Stomach (tissue), 9 donors: ENCODE results near the gene NRP2. TPM values are rescaled to one million over a fixed set of nuclear protein-coding genes. Genes with fewer than 3 reads are reported as not detected.

Experiments
- DNase-seq, 2 donors: peaks; one replicate each; pipeline versions ENCODE4 v3.0.0 to v3.0.0-alpha.2; 2013 to 2019
- H3K27ac ChIP-seq, 5 donors: fragments of 200-600 bp in 4 of 5; sonication (generic) in 4 of 5; one replicate each; pipeline ENCODE4 v1.5.1; 2013 to 2019; ENCODE audit warnings: mild to moderate bottlenecking in 1 of 5, moderate library complexity in 1 of 5
- H3K27me3 ChIP-seq, 3 donors: fragments of 200-600 bp; sonication (generic); one replicate each; pipeline ENCODE4 v1.5.1; 2017 to 2019; ENCODE audit warnings: mixed run types in 1 of 3
- H3K36me3 ChIP-seq, 4 donors: fragments of 200-600 bp; sonication (generic); 1 replicate in 3 of 4; 2 replicates in 1 of 4; pipeline ENCODE4 v1.5.1; 2016 to 2019
- H3K4me1 ChIP-seq, 4 donors: fragments of 200-600 bp; sonication (generic); one replicate each; pipeline ENCODE4 v1.5.1; 2016 to 2019
- H3K4me3 ChIP-seq, 4 donors: fragments of 200-600 bp; sonication (generic) in 3 of 4; one replicate each; pipeline ENCODE4 v1.5.1; 2016 to 2019; ENCODE audit warnings: mild to moderate bottlenecking in 1 of 4
- H3K9me3 ChIP-seq, 4 donors: fragments of 200-600 bp; sonication (generic); one replicate each; pipeline ENCODE4 v1.5.1; 2016 to 2019
- CTCF ChIP-seq, 7 experiments: fragments of 450-650 bp in 4 of 7; fragments of 200-600 bp in 3 of 7; sonication (generic) in 3 of 7; IDR thresholded peaks; one replicate each; pipeline ENCODE4 v1.5.1; 2016 to 2019; ENCODE audit warnings: antibody characterized with exemption in 7 of 7, control low read depth in 2 of 7, mild to moderate bottlenecking in 1 of 7
- EP300 ChIP-seq: sonication (generic); formaldehyde crosslinking; IDR thresholded peaks from one replicate; pipeline ENCODE4 v1.6.1; 2017; ENCODE audit warnings: antibody characterized with exemption
- POLR2A ChIP-seq, 4 donors: fragments of 450-650 bp; IDR thresholded peaks; one replicate each; pipeline ENCODE4 v1.6.1; 2016; ENCODE audit warnings: antibody characterized with exemption in 4 of 4, control low read depth in 2 of 4, mild to moderate bottlenecking in 1 of 4, moderate library complexity in 1 of 4
- POLR2AphosphoS5 ChIP-seq, 3 donors: sonication (generic); formaldehyde crosslinking; IDR thresholded peaks; one replicate each; pipeline ENCODE4 v1.6.1; 2016; ENCODE audit warnings: antibody characterized with exemption in 3 of 3
- WGBS, 5 donors: extraction: QIAGEN DNeasy Blood & Tissue Kit in 3 of 5; methylation state at CpG; one replicate each; pipeline versions ENCODE4 v1.1.5 to v1.1.7; 2013 to 2018; 5-methylcytosine and 5-hydroxymethylcytosine counted together
- intact Hi-C: fragments of 100-400 bp; cut with DNase I; formaldehyde crosslinking; loops from one replicate; pipeline ENCODE4 v1.15.1; 2023; ENCODE audit warnings: low total_unique reads
- polyA plus RNA-seq, 3 donors: library from polyadenylated mRNA; stranded (reverse); fragments of 200-250 nt; gene quantifications; one replicate each; pipeline ENCODE4 v1.2.3, GENCODE V29; 2013
- total RNA-seq, 5 donors: library from RNA; depleted of rRNA; stranded (reverse); fragments of >200 nt; gene quantifications; one replicate each; pipeline versions ENCODE4 v1.1.0 to v1.2.3, GENCODE V29; 2014 to 2016
- donor health status: healthy with polysubstance abuse.
- donor health status: Bipolar disorder and iron deficiency.
- donor health status: healthy.

The NRP2 gene
- total and polyA plus RNA-seq, 8 donors = 0.92 to 166 (median 31.6) TPM

- DNase-seq = no peak
- intact Hi-C loops = no loop called here
- Histone ChIP-seq H3K36me3 (peaks cover 0 to 35% (median 33%) of the 10 kb centered on the region in 4 donors), H3K9me3 (peaks cover 0 to 14% (median 8%) of the 10 kb centered on the region in 4 donors), H3K4me3 (no peak overlapping the region), H3K4me1 (peaks cover 16 to 48% (median 22%) of the 10 kb centered on the region in 4 donors), H3K27ac (peak overlapping the region in 3 of 5 donors; percentile 24 to 83 (median 25)), H3K27me3 (no peaks in the 10 kb centered on the region)
- TF ChIP-seq EP300 = no peak
- TF ChIP-seq POLR2A (IDR thresholded peaks at IDR 0.05) = no peak
- no peak for TF ChIP-seq CTCF (IDR thresholded peaks at IDR 0.05)
- no peak for TF ChIP-seq POLR2AphosphoS5 (IDR thresholded peaks at IDR 0.05)
- WGBS, 5 donors = 81 to 94% (median 84%) methylated on average over 5 of the region's 5 CpGs
These were observed 114.6 kb downstream of the NRP2 start for GRCh38 chr2:205796805-205797313.

- Histone ChIP-seq H3K4me1 (peaks cover 20 to 48% (median 26%) of the 10 kb centered on the region in 4 donors), H3K36me3 (peaks cover 0 to 35% (median 32%) of the 10 kb centered on the region in 4 donors), H3K9me3 (peaks cover 0 to 14% (median 8%) of the 10 kb centered on the region in 4 donors), H3K27me3 (no peaks in the 10 kb centered on the region), H3K27ac (peak overlapping the region in 3 of 5 donors; percentile 65 to 83 (median 74)), H3K4me3 (no peak overlapping the region)
- intact Hi-C loops = no loop called here
- TF ChIP-seq POLR2A (IDR thresholded peaks at IDR 0.05) (no peak), POLR2AphosphoS5 (IDR thresholded peaks at IDR 0.05) (no peak), CTCF (IDR thresholded peaks at IDR 0.05) (no peak), EP300 (no peak)
- no peak for DNase-seq
- 58 to 78% (median 70%) methylated on average over 4 of the region's 4 CpGs for WGBS, 5 donors
These were observed 115.6 kb downstream of the NRP2 start for GRCh38 chr2:205797866-205798265.

- peaks cover 0 to 25% (median 22%) of the 10 kb centered on the region in 4 donors for H3K36me3 ChIP-seq
- 10 to 28% (median 14%) methylated on average over 2 of the region's 2 CpGs for WGBS, 5 donors
- no peak for TF ChIP-seq EP300
- TF ChIP-seq POLR2A (IDR thresholded peaks at IDR 0.05) = no peak
- TF ChIP-seq POLR2AphosphoS5 (IDR thresholded peaks at IDR 0.05) = no peak
- TF ChIP-seq CTCF (IDR thresholded peaks at IDR 0.05) = no peak
- H3K27ac ChIP-seq = peak overlapping the region; percentile 50 to 83 (median 74)
- peaks cover 0 to 14% (median 8%) of the 10 kb centered on the region in 4 donors for H3K9me3 ChIP-seq
- intact Hi-C loops = no loop called here
- H3K4me1 ChIP-seq = peaks cover 20 to 40% (median 23%) of the 10 kb centered on the region in 4 donors
- peak in 1 of 2 donors; percentile 32 for DNase-seq
- H3K27me3 ChIP-seq = no peaks in the 10 kb centered on the region
- no peak overlapping the region for H3K4me3 ChIP-seq
These were observed 117.9 kb downstream of the NRP2 start for GRCh38 chr2:205800224-205800623.

- no peaks in the 10 kb centered on the region for H3K27me3 ChIP-seq
- TF ChIP-seq POLR2AphosphoS5 (IDR thresholded peaks at IDR 0.05) (peak in 2 of 3 donors; percentile 39 to 58), POLR2A (IDR thresholded peaks at IDR 0.05) (no peak), EP300 (no peak)
- intact Hi-C loops = no loop called here
- DNase-seq = peak; percentile 79 to 95
- peaks cover 0 to 20% (median 16%) of the 10 kb centered on the region in 4 donors for H3K36me3 ChIP-seq
- H3K27ac ChIP-seq = peak overlapping the region; percentile 50 to 87 (median 82)
- WGBS, 5 donors = 19 to 29% (median 25%) methylated on average over 3 of the region's 3 CpGs
- peaks cover 0 to 14% (median 8%) of the 10 kb centered on the region in 4 donors for H3K9me3 ChIP-seq
- H3K4me1 ChIP-seq = peaks cover 20 to 45% (median 27%) of the 10 kb centered on the region in 4 donors
- no peak overlapping the region for H3K4me3 ChIP-seq
These were observed 118.5 kb downstream of the NRP2 start for GRCh38 chr2:205800773-205801172.

- Histone ChIP-seq H3K36me3 (peaks cover 0 to 7% (median 4%) of the 10 kb centered on the region in 4 donors), H3K4me3 (no peak overlapping the region), H3K4me1 (peaks cover 20 to 50% (median 38%) of the 10 kb centered on the region in 4 donors), H3K9me3 (peaks cover 0 to 14% (median 8%) of the 10 kb centered on the region in 4 donors), H3K27me3 (no peaks in the 10 kb centered on the region), H3K27ac (peak overlapping the region in 4 of 5 donors; percentile 20 to 83 (median 78))
- intact Hi-C loops = no loop called here
- no peak for DNase-seq
- TF ChIP-seq CTCF (IDR thresholded peaks at IDR 0.05) (no peak), POLR2A (IDR thresholded peaks at IDR 0.05) (no peak), EP300 (no peak), POLR2AphosphoS5 (IDR thresholded peaks at IDR 0.05) (no peak)
- 74 to 82% (median 78%) methylated on average over 7 of the region's 7 CpGs for whole genome bisulfite sequencing, 5 donors
These were observed 119.8 kb downstream of the NRP2 start for GRCh38 chr2:205802065-205802464.
